HG03060 (cell line): ENCODE results near the gene STARD13.

Experiments
- ATAC-seq: cut with Tn5 transposase; IDR thresholded peaks from one replicate; pipeline ENCODE4 v1.9.1; 2021; ENCODE audit warnings: low read depth, moderate number of reproducible peaks; ENCODE audit not compliant: unreplicated experiment

The STARD13 gene

GRCh38 chr13:33153421-33154404, 131.8 kb downstream of the STARD13 start:
- ATAC-seq = no peak

GRCh38 chr13:33152389-33152788, 133.2 kb downstream of the STARD13 start:
- no peak for ATAC-seq

DNA sequence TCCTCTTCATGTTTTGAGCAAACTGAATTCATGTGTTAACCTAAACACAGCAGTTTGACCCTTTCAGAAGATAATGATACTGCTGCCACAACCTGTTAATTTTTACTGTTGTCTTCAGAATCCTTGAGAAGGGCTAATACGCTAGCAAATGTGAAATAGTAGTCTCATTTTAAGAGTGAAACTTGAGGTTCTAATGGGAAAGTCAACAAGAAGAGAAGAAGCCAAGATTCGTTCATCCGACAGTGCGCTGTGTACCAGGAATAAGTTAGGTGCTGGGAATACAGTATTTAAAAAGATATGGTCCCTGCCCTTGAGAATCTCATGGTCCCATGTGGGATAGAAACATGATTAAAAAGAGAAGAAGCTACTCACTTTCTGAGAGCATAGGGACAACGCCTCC, 134.9 kb downstream of the STARD13 start:
- ATAC-seq = no peak

DNA sequence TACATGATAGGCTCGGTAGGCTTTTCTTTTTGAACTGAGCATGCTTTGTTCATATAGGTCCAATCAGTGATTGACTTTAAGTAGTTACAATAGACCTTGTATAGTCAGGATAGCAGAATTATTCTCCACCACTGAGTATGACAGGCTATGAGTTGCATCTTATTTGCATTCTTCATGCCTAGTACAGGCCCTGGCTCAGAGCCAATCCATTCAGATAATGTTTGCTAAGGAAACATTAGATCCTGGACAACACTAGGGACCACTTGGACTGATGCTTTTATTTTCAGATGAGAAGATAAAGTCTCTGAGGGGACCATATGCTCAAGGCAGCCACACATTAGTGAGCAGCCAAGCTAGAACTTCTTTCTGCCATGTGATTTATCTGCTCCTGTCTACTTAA, 135.4 kb downstream of the STARD13 start:
- ATAC-seq = no peak

DNA sequence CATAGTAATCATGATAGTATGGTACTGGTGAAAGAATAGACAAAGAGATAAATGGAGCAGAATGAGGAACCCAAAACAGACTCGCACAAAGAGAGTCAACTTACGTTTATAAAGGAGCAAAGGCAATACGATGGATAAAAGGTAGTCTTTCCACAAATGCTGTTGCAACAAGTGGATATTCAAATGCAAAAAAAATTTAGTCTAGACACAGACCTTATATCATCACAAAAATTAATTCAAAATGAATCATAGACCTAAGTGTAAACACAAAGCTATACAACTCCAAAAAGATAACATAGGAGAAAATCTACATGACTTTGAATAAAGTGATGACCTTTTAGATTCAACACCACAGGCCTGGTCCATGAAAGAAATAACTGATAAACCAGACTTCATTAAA, 137.7 kb downstream of the STARD13 start:
- no peak for ATAC-seq

GRCh38 chr13:33146843-33147611, 138.5 kb downstream of the STARD13 start:
- ATAC-seq = peak; percentile 89

GRCh38 chr13:33145667-33146066, 139.9 kb downstream of the STARD13 start:
- no peak for ATAC-seq

DNA sequence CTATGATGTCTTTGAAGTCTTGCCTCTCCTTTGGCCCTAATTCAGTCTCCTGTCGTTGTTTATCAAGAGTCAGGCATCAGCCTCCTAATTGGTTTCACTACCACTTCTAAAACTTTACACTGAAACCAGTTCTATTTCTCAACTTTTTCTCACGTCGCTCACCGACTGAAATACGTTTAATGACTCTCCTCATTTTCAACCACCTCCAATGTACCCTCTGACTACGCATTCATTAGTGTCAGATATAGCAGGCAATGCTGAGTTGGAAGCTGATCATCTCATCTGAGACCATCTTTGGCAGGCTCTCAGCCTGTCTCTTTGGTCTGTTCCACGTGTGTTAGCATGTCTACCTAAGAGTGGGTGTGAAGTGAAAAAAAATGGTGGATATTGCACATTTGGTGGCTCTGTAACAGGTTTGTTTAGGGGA, 141.2 kb downstream of the STARD13 start:
- no peak for ATAC-seq

- ATAC-seq = no peak
Observed at GRCh38 chr13:33139780-33140535, 145.6 kb downstream of the STARD13 start.

DNA sequence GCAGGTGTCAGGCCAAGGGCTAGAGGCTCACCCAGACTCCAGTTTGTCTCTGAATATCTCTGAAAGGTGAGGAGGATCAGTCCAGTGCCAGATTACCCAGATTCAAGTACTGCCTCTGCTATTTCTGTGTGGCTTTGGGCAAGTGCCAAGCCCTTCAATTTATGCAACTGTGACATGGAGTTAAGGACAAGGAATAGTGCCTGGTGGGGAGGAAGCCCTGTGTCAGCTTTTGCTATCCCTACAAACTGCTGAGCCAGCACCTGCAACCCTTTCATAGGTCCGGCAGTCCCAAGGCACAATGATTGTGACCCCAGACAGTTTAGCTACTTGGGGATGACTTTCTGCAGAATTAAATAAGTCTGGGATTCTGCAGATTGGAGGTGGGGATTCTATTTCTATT, 146.4 kb downstream of the STARD13 start:
- ATAC-seq = no peak

GRCh38 chr13:33138441-33138840, 147.1 kb downstream of the STARD13 start:
- no peak for ATAC-seq

- no peak for ATAC-seq
Observed at GRCh38 chr13:33137721-33138120, 147.8 kb downstream of the STARD13 start.

DNA sequence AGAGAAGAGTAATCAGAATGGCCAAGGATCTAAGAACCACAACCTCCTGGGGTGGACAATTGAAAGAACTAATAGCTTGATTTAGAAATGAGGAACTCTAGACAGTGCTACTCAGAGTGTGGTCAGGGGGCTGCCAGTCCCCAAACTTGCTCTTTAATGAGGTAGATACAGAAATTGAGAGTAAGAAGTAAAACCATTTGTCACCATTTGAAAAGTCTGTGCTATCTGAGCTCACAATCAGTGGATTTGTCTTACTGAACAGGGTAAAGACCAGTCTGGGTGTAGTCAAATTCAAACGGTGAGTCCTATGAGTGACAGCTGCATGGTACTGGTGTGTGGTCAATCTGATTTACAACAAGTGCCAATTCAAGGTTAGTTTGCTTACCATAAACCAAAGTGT, 150.5 kb downstream of the STARD13 start:
- no peak for ATAC-seq

- no peak for ATAC-seq
Observed at GRCh38 chr13:33134213-33134612, 151.3 kb downstream of the STARD13 start.

DNA sequence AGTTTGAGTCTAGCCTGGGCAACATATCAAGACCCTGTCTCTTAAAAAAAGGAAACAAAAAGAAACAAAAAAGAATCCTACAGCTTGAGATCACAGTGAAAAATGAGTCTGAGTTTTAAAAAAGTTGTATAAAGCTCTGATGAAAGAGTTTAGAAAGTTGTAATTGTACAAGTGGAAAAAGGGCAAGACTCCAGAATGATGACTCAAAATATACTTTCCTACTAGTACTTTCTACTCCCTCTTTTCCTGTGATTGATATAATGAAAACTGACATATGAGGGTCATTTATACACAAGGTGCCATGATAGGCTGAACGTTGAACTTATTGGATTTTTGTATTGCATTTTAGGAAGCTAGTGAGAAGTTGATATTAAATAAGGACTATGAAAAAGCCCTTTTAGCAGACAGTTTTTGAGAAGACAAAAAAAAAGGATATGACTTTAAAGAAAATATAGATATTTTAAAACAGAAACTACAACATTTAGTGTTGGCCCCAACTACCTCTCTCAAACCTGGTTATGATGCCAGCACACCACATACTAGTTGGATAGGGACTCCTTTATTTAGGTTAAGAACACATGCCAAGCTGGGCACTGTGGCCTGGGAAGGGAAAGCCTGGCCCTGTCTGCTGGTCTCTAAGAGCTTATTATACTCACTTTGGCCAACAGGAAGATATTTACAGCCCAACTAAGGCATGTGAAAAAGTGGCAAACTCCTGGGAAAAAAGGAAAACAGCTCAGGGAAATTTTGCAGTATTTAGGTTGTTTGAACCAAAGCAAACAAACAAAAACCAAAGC, 152.7 kb downstream of the STARD13 start:
- ATAC-seq = no peak

DNA sequence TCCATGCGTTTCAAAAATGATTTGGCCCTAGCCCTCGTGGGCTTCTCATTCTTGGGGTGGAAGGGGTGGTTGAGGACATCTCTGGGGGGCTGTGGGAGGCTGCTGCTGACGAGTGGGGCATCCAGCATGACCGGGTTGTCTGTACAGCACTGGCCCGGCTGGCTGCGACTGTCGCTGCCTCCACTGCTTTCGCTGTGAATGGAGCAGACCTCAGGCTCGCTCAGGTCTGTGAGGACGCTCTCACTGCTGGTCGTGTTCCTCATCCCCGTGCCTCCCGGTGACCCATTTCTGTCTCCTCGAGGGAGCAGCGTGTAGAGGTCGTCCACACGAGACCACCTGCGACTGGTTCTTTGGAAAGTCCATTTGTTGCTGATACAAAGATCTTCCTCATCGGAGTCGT, 155.7 kb downstream of the STARD13 start:
- ATAC-seq = no peak

DNA sequence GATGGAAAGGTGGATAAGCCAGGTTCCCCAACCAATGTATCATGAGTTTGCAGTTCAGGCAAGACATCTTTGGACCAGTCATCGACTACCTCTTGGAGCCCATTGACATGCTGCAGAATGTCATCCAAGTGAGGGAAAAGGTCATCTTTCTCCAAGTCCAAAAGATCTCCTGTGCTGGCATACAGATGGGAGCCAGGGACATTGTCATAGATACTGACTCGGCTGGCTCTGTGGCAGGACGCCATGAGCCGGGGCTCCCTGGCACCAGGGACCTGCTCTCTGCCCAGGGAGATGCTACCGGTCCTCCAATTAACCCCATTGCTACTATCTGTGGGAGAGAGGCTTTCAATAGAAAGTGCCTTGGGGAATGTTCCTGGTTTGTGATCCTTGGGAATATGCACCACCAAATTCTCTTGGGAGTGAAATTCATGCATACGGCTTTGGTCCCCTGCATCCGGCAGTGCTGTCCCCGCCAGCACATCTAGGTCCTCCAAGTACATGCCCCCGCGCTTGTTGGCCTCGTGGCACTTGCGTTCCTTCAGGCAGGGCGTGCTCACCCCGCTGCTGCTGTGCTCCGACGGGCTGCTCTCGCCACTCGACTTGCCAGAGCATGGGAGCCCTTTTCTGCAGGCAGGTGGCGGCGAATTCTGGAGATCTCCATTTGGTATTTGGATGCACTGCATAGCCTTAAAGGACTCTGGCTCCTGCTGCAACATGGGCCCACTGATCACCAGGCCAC, 156.3 kb downstream of the STARD13 start:
- ATAC-seq = no peak

- no peak for ATAC-seq
Observed at GRCh38 chr13:33128134-33128533, 157.4 kb downstream of the STARD13 start.

GRCh38 chr13:33127009-33127551, 158.5 kb downstream of the STARD13 start:
- ATAC-seq = no peak
